HEK293T (cell line): ENCODE results near the gene APOBEC3A.

Experiments used
- ARNT ChIP-seq: fragments of 450-650 bp; IDR thresholded peaks from 2 replicates; pipeline ENCODE4 v1.6.1; 2017; ENCODE audit warnings: mild to moderate bottlenecking
- BHLHE40 ChIP-seq: fragments of 450-650 bp; IDR thresholded peaks from 2 replicates; pipeline ENCODE4 v1.6.1; 2016; ENCODE audit warnings: mild to moderate bottlenecking, moderate library complexity, borderline replicate concordance
- FOXA1 ChIP-seq: fragments of 450-650 bp; IDR thresholded peaks from 2 replicates; pipeline ENCODE4 v1.6.1; 2016; ENCODE audit warnings: mild to moderate bottlenecking
- FOXK2 ChIP-seq: fragments of 450-650 bp; IDR thresholded peaks from 2 replicates; pipeline ENCODE4 v1.6.1; 2016; ENCODE audit warnings: mild to moderate bottlenecking
- FOXM1 ChIP-seq: fragments of 450-650 bp; IDR thresholded peaks from 2 replicates; pipeline ENCODE4 v1.6.1; 2017; ENCODE audit warnings: mild to moderate bottlenecking, borderline replicate concordance
- HDGF ChIP-seq: fragments of 450-650 bp; IDR thresholded peaks from 2 replicates; pipeline ENCODE4 v1.6.1; 2017; ENCODE audit warnings: antibody characterized with exemption, borderline replicate concordance
- NFRKB ChIP-seq: fragments of 450-650 bp; IDR thresholded peaks from 2 replicates; pipeline ENCODE4 v1.6.1; 2016; ENCODE audit warnings: mild to moderate bottlenecking, moderate library complexity
- SP1 ChIP-seq: fragments of 450-650 bp; IDR thresholded peaks from 2 replicates; pipeline ENCODE4 v1.6.1; 2017
- SUZ12 ChIP-seq: fragments of 450-650 bp; IDR thresholded peaks from 2 replicates; pipeline ENCODE4 v1.6.1; 2016; ENCODE audit warnings: mild to moderate bottlenecking
- TARDBP ChIP-seq: fragments of 450-650 bp; IDR thresholded peaks from 2 replicates; pipeline ENCODE4 v1.6.1; 2016
- ZNF384 ChIP-seq: fragments of 450-650 bp; IDR thresholded peaks from 2 replicates; pipeline ENCODE4 v1.6.1; 2016

GRCh38 chr22:38989466-38989865 lies 32.1 kb downstream of the APOBEC3A start:
- TF ChIP-seq FOXM1 (no peak), BHLHE40 (no peak), ARNT (no peak), FOXA1 (no peak), FOXK2 (no peak), SUZ12 (no peak), ZNF384 (no peak), SP1 (no peak), NFRKB (no peak), HDGF (no peak), TARDBP (no peak)
